Right lobe of liver (tissue), 4 donors: ENCODE measurements around the gene LPCAT1.

Source experiments
- POLR2A ChIP-seq: fragments of 450-650 bp; IDR thresholded peaks from one replicate; pipeline ENCODE4 v1.6.1; 2017; ENCODE audit warnings: antibody characterized with exemption, mild to moderate bottlenecking
- TF ChIP-seq, protein P1 (sequence below), 4 donors: fragments of 200-600 bp in 3 of 4; fragments of 450-650 bp in 1 of 4; IDR thresholded peaks; one replicate each; pipeline versions ENCODE4 v1.5.1 to v1.8.0; 2016 to 2022; ENCODE audit warnings: antibody characterized with exemption in 4 of 4, mild to moderate bottlenecking in 2 of 4
- donor health status: DM: no; HTN: no; CAD: no.
- donor health status: DM: no; HTN: no; CAD: no.
- donor health status: DM: no; HTN: yes; CAD: no.

DNA sequence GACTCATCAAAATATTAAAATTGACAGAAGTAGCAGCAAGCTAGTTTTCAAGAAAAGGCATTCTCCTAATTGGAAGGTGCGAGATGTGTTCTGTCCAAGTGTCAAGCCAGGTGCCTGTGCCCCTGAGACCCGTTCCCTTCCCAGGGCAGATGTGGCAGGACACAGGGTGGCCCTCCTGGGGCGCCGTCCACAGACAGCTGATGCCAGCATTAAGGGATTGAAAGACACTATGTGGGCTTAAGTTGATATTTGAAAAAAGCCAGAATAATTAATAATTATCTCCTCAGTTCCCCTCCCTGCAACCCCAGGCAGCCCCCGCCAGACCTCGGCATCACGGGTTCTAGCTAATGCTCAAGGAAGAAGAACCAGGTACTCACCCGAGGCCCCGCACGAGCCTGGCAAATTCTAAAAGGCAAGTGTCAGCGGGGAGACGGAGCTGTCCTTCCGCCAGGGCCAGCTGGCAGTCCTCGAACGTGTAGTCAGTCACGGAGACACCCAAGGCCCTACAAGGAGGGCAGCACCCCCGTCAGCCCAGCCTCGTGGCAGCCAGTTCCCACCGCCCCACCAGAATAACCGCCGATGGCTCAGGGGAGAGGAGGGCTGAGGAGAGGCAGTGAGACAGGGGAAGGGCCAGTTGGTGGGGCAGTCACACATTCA, 49.4 kb downstream of the LPCAT1 start:
- TF ChIP-seq POLR2A = no peak
- TF ChIP-seq, protein P1, sequence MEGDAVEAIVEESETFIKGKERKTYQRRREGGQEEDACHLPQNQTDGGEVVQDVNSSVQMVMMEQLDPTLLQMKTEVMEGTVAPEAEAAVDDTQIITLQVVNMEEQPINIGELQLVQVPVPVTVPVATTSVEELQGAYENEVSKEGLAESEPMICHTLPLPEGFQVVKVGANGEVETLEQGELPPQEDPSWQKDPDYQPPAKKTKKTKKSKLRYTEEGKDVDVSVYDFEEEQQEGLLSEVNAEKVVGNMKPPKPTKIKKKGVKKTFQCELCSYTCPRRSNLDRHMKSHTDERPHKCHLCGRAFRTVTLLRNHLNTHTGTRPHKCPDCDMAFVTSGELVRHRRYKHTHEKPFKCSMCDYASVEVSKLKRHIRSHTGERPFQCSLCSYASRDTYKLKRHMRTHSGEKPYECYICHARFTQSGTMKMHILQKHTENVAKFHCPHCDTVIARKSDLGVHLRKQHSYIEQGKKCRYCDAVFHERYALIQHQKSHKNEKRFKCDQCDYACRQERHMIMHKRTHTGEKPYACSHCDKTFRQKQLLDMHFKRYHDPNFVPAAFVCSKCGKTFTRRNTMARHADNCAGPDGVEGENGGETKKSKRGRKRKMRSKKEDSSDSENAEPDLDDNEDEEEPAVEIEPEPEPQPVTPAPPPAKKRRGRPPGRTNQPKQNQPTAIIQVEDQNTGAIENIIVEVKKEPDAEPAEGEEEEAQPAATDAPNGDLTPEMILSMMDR (IDR thresholded peaks at IDR 0.05) = no peak
